ENCODE data around the gene MICA.
"Not testable (repeated sequence)": the region's sequence is repeated elsewhere in the genome, so short reads cannot be mapped to it uniquely, and the experiment has no call there.

Gene MICA

DNA sequence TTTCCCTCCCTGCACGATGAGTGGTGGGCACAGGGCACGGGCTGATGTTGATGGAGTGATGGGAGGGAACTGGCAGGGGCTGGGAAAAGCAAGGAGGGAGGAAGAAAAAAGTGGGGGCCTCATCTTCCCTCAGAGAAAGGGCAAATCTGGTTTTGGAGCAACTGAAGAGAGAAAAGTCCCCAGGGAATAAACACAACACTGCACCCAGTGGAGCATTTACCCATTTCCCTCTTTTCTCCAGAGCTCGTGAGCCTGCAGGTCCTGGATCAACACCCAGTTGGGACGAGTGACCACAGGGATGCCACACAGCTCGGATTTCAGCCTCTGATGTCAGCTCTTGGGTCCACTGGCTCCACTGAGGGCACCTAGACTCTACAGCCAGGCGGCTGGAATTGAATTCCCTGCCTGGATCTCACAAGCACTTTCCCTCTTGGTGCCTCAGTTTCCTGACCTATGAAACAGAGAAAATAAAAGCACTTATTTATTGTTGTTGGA lies 11.4 kb downstream of the MICA start:
- DNase-seq, result no peak

DNA sequence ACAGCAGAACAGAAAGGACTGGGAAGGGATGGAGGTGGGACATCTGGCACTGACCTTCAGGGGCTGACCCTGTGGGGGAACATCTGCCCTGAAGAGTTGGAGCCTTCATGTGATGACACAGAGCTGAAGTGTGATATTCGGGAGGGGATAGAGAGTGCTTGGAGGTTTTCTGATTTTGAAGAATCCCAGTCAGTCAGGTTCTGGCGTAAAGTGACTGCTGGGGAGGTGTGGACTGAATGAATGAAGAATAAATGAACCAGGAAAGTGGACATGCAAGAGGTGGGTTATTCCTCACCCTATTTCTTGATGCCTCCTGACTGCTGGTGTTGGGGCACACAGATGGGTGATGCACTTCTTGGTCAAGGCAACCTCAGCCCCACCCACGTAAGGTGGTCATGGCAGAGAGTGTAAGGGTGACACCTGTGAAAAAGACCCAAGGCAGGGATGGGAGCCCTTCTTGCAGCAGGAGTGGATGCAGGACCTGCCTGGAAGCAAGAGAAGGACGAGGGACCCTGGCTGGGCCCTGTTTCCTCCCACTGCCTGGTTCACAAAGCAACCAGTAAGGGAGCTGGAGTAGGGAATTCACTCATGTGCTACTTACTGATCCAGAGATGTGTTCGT lies 13.1 kb downstream of the MICA start:
- DNase-seq, result no peak

DNA sequence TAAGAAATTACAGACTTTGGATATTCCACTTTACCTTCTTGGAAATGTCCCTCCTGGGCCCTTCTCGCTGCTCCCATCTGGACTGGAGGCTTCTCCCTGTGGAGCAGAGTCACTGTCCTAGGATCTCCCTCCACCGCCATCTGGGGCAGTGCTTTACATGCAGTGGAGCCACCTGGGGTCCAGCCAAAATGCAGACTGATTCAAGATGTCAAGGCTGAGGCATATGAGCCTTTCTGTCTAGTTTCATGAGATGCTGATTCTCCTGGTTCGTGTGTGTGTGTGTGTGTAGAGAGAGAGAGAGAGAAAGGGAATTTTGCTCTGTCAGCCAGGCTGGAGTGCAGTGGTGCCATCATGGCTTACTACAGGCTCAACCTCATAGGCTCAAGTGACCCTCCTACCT lies 14.9 kb downstream of the MICA start:
- no peak for DNase-seq

GRCh38 chr6:31419842-31420241 lies 16.4 kb downstream of the MICA start:
- DNase-seq, result no peak

- no peak for DNase-seq
These were observed 17.2 kb downstream of the MICA start for GRCh38 chr6:31420546-31420945.

DNA sequence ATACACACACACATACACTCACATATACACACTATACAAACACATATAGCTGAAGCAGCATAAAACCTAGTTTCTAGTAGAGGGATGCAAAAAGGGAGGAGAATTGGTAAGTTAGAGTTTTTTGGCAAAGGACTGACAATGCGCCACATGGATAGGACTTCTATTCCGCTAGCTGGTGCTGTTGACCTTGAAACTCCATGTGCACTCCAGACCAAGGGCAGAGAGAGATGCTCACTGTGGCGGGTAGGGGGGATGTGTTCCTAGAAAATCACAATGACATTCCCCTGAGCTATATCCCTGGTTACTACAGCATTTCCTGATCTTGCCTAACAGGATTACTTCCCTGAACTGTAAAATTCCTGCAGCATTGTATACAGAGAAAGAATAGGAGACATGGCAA lies 19.2 kb downstream of the MICA start:
- DNase-seq, result no peak

- DNase-seq, result peak; percentile 3
These were observed 20.2 kb downstream of the MICA start for GRCh38 chr6:31423550-31423949.

GRCh38 chr6:31426395-31427354 lies 23.3 kb downstream of the MICA start:
- DNase-seq, result no peak

- DNase-seq, result no peak
These were observed 27.1 kb downstream of the MICA start for GRCh38 chr6:31430449-31430848.

- not testable (repeated sequence) for DNase-seq
These were observed 31.7 kb downstream of the MICA start for GRCh38 chr6:31435051-31435450.

- DNase-seq, result no peak
These were observed 34.8 kb downstream of the MICA start for GRCh38 chr6:31438222-31438621.

DNA sequence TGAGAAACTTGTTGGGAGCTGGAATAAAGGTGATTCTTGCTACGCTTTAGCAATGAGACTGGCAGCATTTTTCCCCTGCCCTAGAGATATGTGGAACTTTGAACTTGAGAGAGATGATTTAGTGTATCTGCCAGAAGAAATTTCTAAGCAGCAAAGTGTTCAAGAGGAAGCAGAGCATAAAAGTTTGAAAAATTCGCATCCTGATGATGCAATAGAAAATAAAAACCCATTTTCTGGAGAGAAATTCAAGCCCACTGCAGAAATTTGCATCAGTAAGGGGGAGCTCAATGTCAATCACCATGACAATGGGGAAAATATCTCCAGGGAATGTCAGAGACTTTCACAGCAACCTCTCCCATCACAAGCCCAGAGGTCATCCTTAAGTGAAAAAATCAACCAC lies 35.3 kb downstream of the MICA start:
- no peak for DNase-seq

- DNase-seq, result peak; percentile 14
These were observed 38.2 kb downstream of the MICA start for GRCh38 chr6:31441365-31442267.

DNA sequence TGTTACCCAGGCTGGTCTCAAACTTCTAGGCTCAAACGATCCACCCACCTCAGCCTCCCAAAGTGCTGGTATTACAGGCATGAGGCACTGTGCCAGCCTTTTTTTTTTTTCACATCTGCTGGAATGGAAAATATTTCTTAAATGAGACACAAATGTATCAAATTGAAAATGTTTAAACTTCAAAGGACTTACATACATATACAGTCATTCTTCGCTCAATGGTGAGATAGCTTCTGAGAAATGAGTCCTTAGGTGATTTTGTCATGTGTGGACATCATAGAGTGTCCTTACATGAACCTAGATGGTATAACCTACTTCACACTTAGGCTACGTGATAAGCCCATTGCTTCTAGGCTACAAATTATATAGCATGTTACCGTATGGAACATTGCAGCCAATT lies 43.1 kb downstream of the MICA start:
- DNase-seq, result no peak

GRCh38 chr6:31446999-31447789 lies 43.8 kb downstream of the MICA start:
- not testable (repeated sequence) for DNase-seq

DNA sequence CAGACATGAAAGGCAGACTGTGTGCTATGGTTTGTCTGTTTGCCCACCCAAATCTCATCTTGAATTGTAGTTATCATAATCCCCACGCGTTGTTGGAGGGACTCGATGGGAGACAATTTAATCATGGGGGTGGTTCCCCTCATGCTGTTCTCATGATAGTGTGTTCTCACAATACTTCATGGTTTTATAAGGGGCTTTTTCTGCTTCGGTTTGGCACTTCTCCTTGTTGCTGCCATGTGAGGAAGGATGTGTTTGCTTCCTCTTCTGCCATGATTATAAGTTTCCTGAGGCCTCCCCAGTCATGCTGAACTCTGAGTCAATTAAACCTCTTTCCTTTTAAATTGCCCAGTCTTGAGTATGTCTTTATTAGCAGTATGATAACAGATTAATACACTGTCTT lies 47.4 kb downstream of the MICA start:
- DNase-seq, result no peak

DNA sequence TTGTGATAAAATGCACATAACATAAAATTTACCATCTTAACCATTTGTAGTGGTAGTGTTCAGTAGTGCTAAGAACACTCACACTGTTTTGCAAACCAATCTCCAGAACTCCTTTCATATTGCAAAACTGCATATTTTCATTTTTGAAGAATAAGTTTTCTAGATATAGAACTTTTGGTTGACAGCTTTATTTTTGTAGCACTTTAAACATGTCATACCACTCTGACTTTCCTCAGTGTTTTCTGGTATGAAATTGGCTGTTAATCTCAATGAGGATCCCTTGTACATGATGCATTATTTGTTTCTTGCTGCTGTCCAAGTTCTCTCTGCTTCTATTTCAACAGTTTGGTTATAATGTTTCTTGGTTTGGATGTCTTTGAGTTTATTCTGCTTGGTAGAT lies 49.5 kb downstream of the MICA start:
- no peak for DNase-seq

GRCh38 chr6:31453259-31453658 lies 49.9 kb downstream of the MICA start:
- no peak for DNase-seq

- DNase-seq, result not testable (repeated sequence)
These were observed 56.5 kb downstream of the MICA start for GRCh38 chr6:31459864-31460263.

- no peak for DNase-seq
These were observed 57.1 kb downstream of the MICA start for GRCh38 chr6:31460361-31461025.

Measured in NCI-H1105 treated with DMSO at 0.1 percent for 48 hours (cell line).